ENCODE measurements around the gene CD300LD. TPM values are rescaled to one million over a fixed set of nuclear protein-coding genes. Genes with fewer than 3 reads are reported as not detected.

Gene CD300LD
- total RNA-seq, 3 donors from 2014 or later: not detected

GRCh38 chr17:74541176-74542111 lies 50.6 kb downstream of the CD300LD start:
- Histone ChIP-seq H3K27me3 (peaks cover 0 to 3% of the 10 kb centered on the region in 2 donors), H3K4me3 (no peak overlapping the region), H3K9me3 (no peaks in the 10 kb centered on the region), H3K27ac (no peak overlapping the region), H3K36me3 (no peaks in the 10 kb centered on the region), H3K4me1 (no peaks in the 10 kb centered on the region)
- intact Hi-C loops (cut with DNase I; ENCODE audit: low total_unique reads): no loop called here
- no peak for DNase-seq (ENCODE audit: low spot score in 2 of 2)
- no peak for TF ChIP-seq POLR2A (IDR thresholded peaks at IDR 0.05)
- TF ChIP-seq POLR2AphosphoS5 (IDR thresholded peaks at IDR 0.05): no peak
- TF ChIP-seq CTCF (IDR thresholded peaks at IDR 0.05): no peak

GRCh38 chr17:74539281-74539820 lies 52.7 kb downstream of the CD300LD start:
- Histone ChIP-seq H3K36me3 (no peaks in the 10 kb centered on the region), H3K9me3 (no peaks in the 10 kb centered on the region), H3K4me3 (no peak overlapping the region), H3K4me1 (no peaks in the 10 kb centered on the region), H3K27me3 (peaks cover 0 to 3% of the 10 kb centered on the region in 2 donors), H3K27ac (no peak overlapping the region)
- no peak for TF ChIP-seq CTCF (IDR thresholded peaks at IDR 0.05)
- TF ChIP-seq POLR2A (IDR thresholded peaks at IDR 0.05): no peak
- TF ChIP-seq POLR2AphosphoS5 (IDR thresholded peaks at IDR 0.05): no peak
- no peak for DNase-seq (ENCODE audit: low spot score in 2 of 2)
- intact Hi-C loops (cut with DNase I; ENCODE audit: low total_unique reads): no loop called here

- Histone ChIP-seq H3K4me3 (no peak overlapping the region), H3K4me1 (no peaks in the 10 kb centered on the region), H3K36me3 (no peaks in the 10 kb centered on the region), H3K9me3 (no peaks in the 10 kb centered on the region), H3K27me3 (peaks cover 0 to 3% of the 10 kb centered on the region in 2 donors), H3K27ac (no peak overlapping the region)
- intact Hi-C loops (cut with DNase I; ENCODE audit: low total_unique reads): no loop called here
- no peak for TF ChIP-seq POLR2A (IDR thresholded peaks at IDR 0.05)
- TF ChIP-seq POLR2AphosphoS5 (IDR thresholded peaks at IDR 0.05): no peak
- no peak for TF ChIP-seq CTCF (IDR thresholded peaks at IDR 0.05)
- DNase-seq (ENCODE audit: low spot score in 2 of 2): no peak
Observed at GRCh38 chr17:74536890-74537289, 55.2 kb downstream of the CD300LD start.

- Histone ChIP-seq H3K27me3 (no peaks in the 10 kb centered on the region), H3K9me3 (no peaks in the 10 kb centered on the region), H3K36me3 (no peaks in the 10 kb centered on the region), H3K27ac (no peak overlapping the region), H3K4me3 (no peak overlapping the region), H3K4me1 (no peaks in the 10 kb centered on the region)
- DNase-seq (ENCODE audit: low spot score in 2 of 2): peak in 1 of 2 donors; percentile 17
- intact Hi-C loops (cut with DNase I; ENCODE audit: low total_unique reads): no loop called here
- TF ChIP-seq CTCF (IDR thresholded peaks at IDR 0.05) (no peak), POLR2A (IDR thresholded peaks at IDR 0.05) (no peak), POLR2AphosphoS5 (IDR thresholded peaks at IDR 0.05) (no peak)
Observed at GRCh38 chr17:74532115-74532514, 60.0 kb downstream of the CD300LD start.

- TF ChIP-seq CTCF (IDR thresholded peaks at IDR 0.05) (no peak), POLR2AphosphoS5 (IDR thresholded peaks at IDR 0.05) (no peak), POLR2A (IDR thresholded peaks at IDR 0.05) (no peak)
- no peaks in the 10 kb centered on the region for H3K9me3 ChIP-seq
- intact Hi-C loops (cut with DNase I; ENCODE audit: low total_unique reads): no loop called here
- H3K4me1 ChIP-seq: no peaks in the 10 kb centered on the region
- DNase-seq (ENCODE audit: low spot score in 2 of 2): peak; percentile 8 to 39
- no peaks in the 10 kb centered on the region for H3K36me3 ChIP-seq
- H3K27ac ChIP-seq: no peak within 1 kb of the TSS
- H3K4me3 ChIP-seq: no peak within 1 kb of the TSS
- no peaks in the 10 kb centered on the region for H3K27me3 ChIP-seq
Observed at GRCh38 chr17:74531231-74531761, 60.8 kb downstream of the CD300LD start, which contains the start of gene CD300LB. TSS of gene CD300LB (minus strand) at chr17:74531475. CDS start at chr17:74531350, 125 bp downstream.
